Retinal pigment epithelial cell (primary cell): Measurements from ENCODE around the gene RNU1-4.
"Not testable (repeated sequence)": the region's sequence is repeated elsewhere in the genome, so short reads cannot be mapped to it uniquely, and the experiment has no call there.

Experiments
- DNase-seq: peaks from one replicate; pipeline ENCODE4 v3.0.0-alpha.2; 2010; ENCODE audit warnings: low read depth
- H3K4me3 ChIP-seq: 2 replicates; pipeline ENCODE4 v1.5.1; 2011; ENCODE audit warnings: mild to moderate bottlenecking, low read length, control low read depth, moderate library complexity
- TF ChIP-seq, protein P1 (sequence below): conservative IDR thresholded peaks from 2 replicates; pipeline ENCODE4 v1.5.1; 2011; ENCODE audit warnings: low read depth, low read length, control low read depth, inconsistent platforms

Gene RNU1-4

GRCh38 chr1:16718908-16719533 lies 21.3 kb upstream of the RNU1-4 start:
- TF ChIP-seq, protein P1, sequence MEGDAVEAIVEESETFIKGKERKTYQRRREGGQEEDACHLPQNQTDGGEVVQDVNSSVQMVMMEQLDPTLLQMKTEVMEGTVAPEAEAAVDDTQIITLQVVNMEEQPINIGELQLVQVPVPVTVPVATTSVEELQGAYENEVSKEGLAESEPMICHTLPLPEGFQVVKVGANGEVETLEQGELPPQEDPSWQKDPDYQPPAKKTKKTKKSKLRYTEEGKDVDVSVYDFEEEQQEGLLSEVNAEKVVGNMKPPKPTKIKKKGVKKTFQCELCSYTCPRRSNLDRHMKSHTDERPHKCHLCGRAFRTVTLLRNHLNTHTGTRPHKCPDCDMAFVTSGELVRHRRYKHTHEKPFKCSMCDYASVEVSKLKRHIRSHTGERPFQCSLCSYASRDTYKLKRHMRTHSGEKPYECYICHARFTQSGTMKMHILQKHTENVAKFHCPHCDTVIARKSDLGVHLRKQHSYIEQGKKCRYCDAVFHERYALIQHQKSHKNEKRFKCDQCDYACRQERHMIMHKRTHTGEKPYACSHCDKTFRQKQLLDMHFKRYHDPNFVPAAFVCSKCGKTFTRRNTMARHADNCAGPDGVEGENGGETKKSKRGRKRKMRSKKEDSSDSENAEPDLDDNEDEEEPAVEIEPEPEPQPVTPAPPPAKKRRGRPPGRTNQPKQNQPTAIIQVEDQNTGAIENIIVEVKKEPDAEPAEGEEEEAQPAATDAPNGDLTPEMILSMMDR, result no peak
- no peak overlapping the region for H3K4me3 ChIP-seq
- no peak for DNase-seq

GRCh38 chr1:16719571-16720350 lies 20.6 kb upstream of the RNU1-4 start:
- TF ChIP-seq, protein P1, result no peak
- DNase-seq, result no peak
- no peak overlapping the region for H3K4me3 ChIP-seq

DNA sequence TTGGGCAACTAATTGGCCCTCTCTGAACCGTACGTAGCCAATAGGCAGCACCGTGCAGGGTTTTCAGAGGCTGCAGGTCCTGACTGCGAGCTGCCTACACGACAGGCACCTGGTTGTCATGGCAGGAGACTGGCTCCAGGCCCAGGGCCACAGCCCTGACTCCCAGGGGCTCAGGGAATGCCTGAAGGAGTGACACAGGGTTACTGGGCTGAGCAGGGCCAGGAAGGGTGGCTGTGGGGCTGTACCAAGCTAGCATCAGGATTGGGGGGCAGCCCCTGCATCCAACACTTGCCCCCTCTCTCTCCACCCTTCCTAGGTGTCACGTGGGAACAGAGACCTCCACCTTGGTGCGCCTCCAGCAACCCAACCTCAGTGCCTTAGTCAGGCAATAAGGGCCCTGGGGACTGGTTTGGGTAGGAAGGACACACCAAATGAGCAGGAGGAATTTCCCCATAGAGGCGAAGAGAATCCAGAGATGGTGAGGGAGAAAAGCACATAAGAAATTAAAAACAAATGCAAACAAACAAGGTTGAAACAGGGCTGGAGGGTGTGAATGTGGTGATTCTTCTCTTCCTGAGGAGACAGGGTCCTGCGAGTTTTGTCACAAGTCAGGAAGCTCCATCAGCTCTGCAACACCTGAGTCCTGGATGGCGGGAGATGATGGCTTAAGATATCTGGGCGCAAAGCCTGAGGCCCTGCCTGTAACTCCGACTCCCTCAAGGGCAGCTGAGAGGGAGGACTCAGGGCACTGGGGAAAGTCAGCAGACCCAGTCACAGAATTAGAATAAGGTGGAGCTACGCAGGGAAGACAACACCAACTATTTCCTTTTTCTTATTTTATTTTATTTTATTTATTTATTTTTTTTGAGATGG lies 19.7 kb upstream of the RNU1-4 start:
- TF ChIP-seq, protein P1, result no peak
- no peak overlapping the region for H3K4me3 ChIP-seq
- no peak for DNase-seq

DNA sequence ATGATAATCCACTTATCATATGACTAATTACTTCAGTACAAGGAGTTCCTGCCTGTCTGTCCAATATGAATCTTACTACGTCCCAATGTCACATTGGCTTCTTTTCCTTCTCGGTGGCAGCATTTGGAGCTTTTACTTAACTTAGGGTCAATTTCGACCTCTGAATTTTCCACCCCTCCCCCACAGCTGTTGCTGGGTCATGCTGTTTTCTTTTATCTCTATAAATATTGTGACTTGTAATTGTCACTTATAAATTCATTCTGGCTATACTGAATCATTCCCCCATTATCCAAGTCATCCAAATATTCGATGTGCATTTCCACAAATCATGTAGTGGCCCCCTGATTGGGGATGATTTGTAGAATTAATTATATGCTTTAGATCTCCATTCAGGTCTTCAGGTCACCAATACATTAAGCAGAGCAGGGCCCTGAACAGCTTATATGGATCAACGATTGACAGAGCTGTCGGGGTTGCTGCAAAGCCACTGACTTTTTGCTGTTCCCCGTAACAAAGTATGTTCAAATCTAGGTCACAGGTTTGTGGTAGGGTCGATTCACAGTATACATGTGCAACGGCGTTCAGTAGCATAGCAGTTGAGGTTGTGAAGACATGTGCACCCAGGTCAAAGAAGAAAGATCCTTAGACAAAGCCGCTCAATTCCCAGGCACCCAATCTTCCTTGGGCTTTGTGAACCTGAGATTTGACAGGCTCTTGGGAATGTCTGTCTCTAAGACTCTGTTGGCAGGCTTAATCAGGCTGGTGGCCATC lies 18.3 kb upstream of the RNU1-4 start:
- TF ChIP-seq, protein P1, result no peak
- no peak for DNase-seq
- H3K4me3 ChIP-seq, result no peak overlapping the region

DNA sequence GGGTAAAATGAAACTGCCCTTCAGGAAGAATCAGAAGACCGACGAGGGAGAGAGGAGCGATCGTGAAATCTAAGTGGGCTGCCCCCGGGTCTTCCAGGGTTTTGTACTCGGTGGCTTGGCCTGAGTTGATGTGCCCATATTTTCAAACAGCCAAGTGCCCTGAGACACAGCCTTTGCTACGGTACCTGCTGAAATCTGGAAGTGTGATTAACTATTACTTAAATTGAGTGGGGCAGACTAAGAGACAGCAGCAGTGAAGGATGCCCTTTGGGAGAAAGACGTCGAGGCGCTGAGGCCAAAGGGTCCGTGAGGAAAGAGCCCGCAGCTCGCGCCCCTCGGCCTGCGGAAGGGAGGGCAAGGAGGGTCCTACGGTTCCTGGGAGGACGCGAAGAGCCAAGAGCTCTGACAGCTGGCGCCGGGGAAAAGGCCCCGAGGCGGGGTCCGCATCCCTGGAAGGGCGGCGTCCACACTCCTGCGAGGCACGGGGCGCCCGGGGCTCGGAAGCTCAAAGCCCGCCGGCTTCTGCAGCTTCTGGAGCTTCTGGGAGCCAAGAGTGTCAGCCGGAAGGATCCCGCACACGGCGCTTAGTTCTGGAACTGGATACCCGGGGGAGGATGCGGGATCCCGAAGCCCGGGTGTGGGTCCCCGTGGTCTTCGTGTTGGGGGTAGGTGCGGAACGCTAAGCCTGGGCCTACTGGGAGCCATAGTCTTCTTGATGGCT lies 15.4 kb upstream of the RNU1-4 start:
- TF ChIP-seq, protein P1, result no peak
- no peak overlapping the region for H3K4me3 ChIP-seq
- no peak for DNase-seq

GRCh38 chr1:16725439-16726245 lies 14.7 kb upstream of the RNU1-4 start:
- not testable (repeated sequence) for H3K4me3 ChIP-seq, DNase-seq
